Ovary (tissue), 3 donors: ENCODE results near the gene MAP4K4.

Source experiments
- POLR2A ChIP-seq: fragments of 450-650 bp; IDR thresholded peaks from one replicate; pipeline ENCODE4 v1.6.1; 2017; ENCODE audit warnings: antibody characterized with exemption, mild to moderate bottlenecking, moderate library complexity
- TF ChIP-seq, protein P1 (sequence below), 3 donors: fragments of 450-650 bp in 2 of 3; fragments of 200-600 bp in 1 of 3; IDR thresholded peaks; one replicate each; pipeline versions ENCODE4 v1.5.1 to v1.8.0; 2016 to 2022; ENCODE audit warnings: antibody characterized with exemption in 3 of 3, mild to moderate bottlenecking in 1 of 3
- donor health status: DM: no; HTN: no; CAD: no.

DNA sequence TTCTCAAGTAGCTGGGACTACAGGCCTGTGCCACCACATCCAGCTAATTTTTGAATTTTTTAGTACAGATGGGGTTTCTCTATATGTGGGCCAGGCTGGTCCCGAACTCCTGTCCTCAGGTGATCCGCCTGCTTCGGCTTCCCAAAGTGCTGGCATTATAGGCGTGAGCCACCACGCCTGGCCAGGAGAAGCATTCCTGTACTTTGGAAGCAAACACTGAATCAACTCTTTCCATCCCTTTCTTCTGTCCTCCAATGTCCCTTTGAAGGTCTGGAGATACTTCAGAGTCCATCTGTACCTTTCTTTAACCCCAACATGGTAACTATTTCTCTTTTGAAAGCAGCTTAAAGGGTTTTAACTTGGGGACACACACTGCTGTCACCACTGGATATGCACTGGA is 23.6 kb upstream of the MAP4K4 start:
- TF ChIP-seq, protein P1, sequence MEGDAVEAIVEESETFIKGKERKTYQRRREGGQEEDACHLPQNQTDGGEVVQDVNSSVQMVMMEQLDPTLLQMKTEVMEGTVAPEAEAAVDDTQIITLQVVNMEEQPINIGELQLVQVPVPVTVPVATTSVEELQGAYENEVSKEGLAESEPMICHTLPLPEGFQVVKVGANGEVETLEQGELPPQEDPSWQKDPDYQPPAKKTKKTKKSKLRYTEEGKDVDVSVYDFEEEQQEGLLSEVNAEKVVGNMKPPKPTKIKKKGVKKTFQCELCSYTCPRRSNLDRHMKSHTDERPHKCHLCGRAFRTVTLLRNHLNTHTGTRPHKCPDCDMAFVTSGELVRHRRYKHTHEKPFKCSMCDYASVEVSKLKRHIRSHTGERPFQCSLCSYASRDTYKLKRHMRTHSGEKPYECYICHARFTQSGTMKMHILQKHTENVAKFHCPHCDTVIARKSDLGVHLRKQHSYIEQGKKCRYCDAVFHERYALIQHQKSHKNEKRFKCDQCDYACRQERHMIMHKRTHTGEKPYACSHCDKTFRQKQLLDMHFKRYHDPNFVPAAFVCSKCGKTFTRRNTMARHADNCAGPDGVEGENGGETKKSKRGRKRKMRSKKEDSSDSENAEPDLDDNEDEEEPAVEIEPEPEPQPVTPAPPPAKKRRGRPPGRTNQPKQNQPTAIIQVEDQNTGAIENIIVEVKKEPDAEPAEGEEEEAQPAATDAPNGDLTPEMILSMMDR (IDR thresholded peaks at IDR 0.05), result no peak
- no peak for TF ChIP-seq POLR2A
